Measurements from ENCODE around the gene NAP1L4.

NAP1L4 gene

GRCh38 chr11:2963761-2964160 lies 28.4 kb downstream of the NAP1L4 start:
- no peak for DNase-seq (ENCODE audit: low read depth in 3 of 3, low spot score in 1 of 3)

GRCh38 chr11:2963112-2963754 lies 28.9 kb downstream of the NAP1L4 start:
- DNase-seq (ENCODE audit: low read depth in 3 of 3, low spot score in 1 of 3): no peak

- DNase-seq (ENCODE audit: low read depth in 3 of 3, low spot score in 1 of 3): no peak
Observed at GRCh38 chr11:2961080-2961479, 31.0 kb downstream of the NAP1L4 start.

GRCh38 chr11:2960139-2960538 lies 32.0 kb downstream of the NAP1L4 start:
- no peak for DNase-seq (ENCODE audit: low read depth in 3 of 3, low spot score in 1 of 3)

GRCh38 chr11:2958251-2958650 lies 33.9 kb downstream of the NAP1L4 start:
- DNase-seq (ENCODE audit: low read depth in 3 of 3, low spot score in 1 of 3): no peak

GRCh38 chr11:2955906-2956476 lies 36.1 kb downstream of the NAP1L4 start:
- no peak for DNase-seq (ENCODE audit: low read depth in 3 of 3, low spot score in 1 of 3)

GRCh38 chr11:2954263-2954662 lies 37.9 kb downstream of the NAP1L4 start:
- DNase-seq (ENCODE audit: low read depth in 3 of 3, low spot score in 1 of 3): no peak

GRCh38 chr11:2952290-2952689 lies 39.8 kb downstream of the NAP1L4 start:
- DNase-seq (ENCODE audit: low read depth in 3 of 3, low spot score in 1 of 3): no peak

GRCh38 chr11:2951231-2952110 lies 40.7 kb downstream of the NAP1L4 start:
- no peak for DNase-seq (ENCODE audit: low read depth in 3 of 3, low spot score in 1 of 3)

- DNase-seq (ENCODE audit: low read depth in 3 of 3, low spot score in 1 of 3): no peak
Observed at GRCh38 chr11:2950825-2951224, 41.3 kb downstream of the NAP1L4 start.

- no peak for DNase-seq (ENCODE audit: low read depth in 3 of 3, low spot score in 1 of 3)
Observed at GRCh38 chr11:2949920-2950319, 42.2 kb downstream of the NAP1L4 start.

- DNase-seq (ENCODE audit: low read depth in 3 of 3, low spot score in 1 of 3): no peak
Observed at GRCh38 chr11:2947744-2948143, 44.4 kb downstream of the NAP1L4 start.

GRCh38 chr11:2945757-2946287 lies 46.3 kb downstream of the NAP1L4 start:
- no peak for DNase-seq (ENCODE audit: low read depth in 3 of 3, low spot score in 1 of 3)

- DNase-seq (ENCODE audit: low read depth in 3 of 3, low spot score in 1 of 3): no peak
Observed at GRCh38 chr11:2945031-2945756, 46.9 kb downstream of the NAP1L4 start.

- DNase-seq (ENCODE audit: low read depth in 3 of 3, low spot score in 1 of 3): no peak
Observed at GRCh38 chr11:2944530-2944929, 47.6 kb downstream of the NAP1L4 start.

- DNase-seq (ENCODE audit: low read depth in 3 of 3, low spot score in 1 of 3): no peak
Observed at GRCh38 chr11:2943711-2944118, 48.4 kb downstream of the NAP1L4 start.

GRCh38 chr11:2942872-2943710 lies 49.0 kb downstream of the NAP1L4 start:
- no peak for DNase-seq (ENCODE audit: low read depth in 3 of 3, low spot score in 1 of 3)

- no peak for DNase-seq (ENCODE audit: low read depth in 3 of 3, low spot score in 1 of 3)
Observed at GRCh38 chr11:2942447-2942846, 49.7 kb downstream of the NAP1L4 start.

- DNase-seq (ENCODE audit: low read depth in 3 of 3, low spot score in 1 of 3): no peak
Observed at GRCh38 chr11:2940921-2941821, 51.0 kb downstream of the NAP1L4 start.

Measured in stimulated activated CD4-positive, alpha-beta T cell treated with anti-CD3 and anti-CD28 coated beads, TNF-alpha, amount 100 ng/mL, for 1 hour (primary cell).